GM23248 (cell line): ENCODE results near the gene PLCXD1.

ENCODE experiments used
- EZH2 ChIP-seq: fragments of 200-600 bp; sonication (generic); IDR thresholded peaks from 2 replicates; pipeline ENCODE4 v1.6.1; 2018; ENCODE audit warnings: antibody characterized with exemption, mild to moderate bottlenecking; ENCODE audit not compliant: insufficient read depth, poor library complexity, severe bottlenecking
- EZH2phosphoT487 ChIP-seq: fragments of 200-600 bp; sonication (generic); IDR thresholded peaks from 2 replicates; pipeline ENCODE4 v1.6.1; 2018; ENCODE audit warnings: antibody characterized with exemption, moderate library complexity, mild to moderate bottlenecking, low read depth; ENCODE audit not compliant: insufficient read depth

GRCh38 chrX:332496-332860, 51.3 kb downstream of the PLCXD1 start:
- no peak for TF ChIP-seq EZH2
- no peak for TF ChIP-seq EZH2phosphoT487
